HepG2 (cell line): ENCODE results near the gene VWCE. TPM values are rescaled to one million over a fixed set of nuclear protein-coding genes. Genes with fewer than 3 reads are reported as not detected.

ENCODE experiments used
- ATAC-seq: fragments of 200-7000 bp; cut with Tn5 transposase; 3 replicates; pipeline ENCODE4 v1.9.1; 2020; ENCODE audit warnings: mild to moderate bottlenecking, moderate library complexity
- BruUV-seq: library from RNA; stranded (reverse); fragments of 400-500 nt; replicated peaks from 2 replicates; lab custom pipeline; 2021; lab: Mats Ljungman, UMichigan
- CTCF ChIA-PET: fragments of 300-600 bp; formaldehyde crosslinking; extraction: SDS; loops from one replicate; lab custom pipeline; 2021; ENCODE audit warnings: low total read pairs, inconsistent platforms, low intra/inter-chr PET ratio; lab: Yijun Ruan, JAX
- POLR2A ChIA-PET: fragments of 350-600 bp; sonication (Branson Sonifier 250); formaldehyde crosslinking; loops from one replicate; lab custom pipeline; 2020; ENCODE audit warnings: antibody characterized with exemption, inconsistent platforms; lab: Yijun Ruan, JAX
- DNase-seq: peaks from one replicate; pipeline ENCODE4 v3.0.0-alpha.2; 2015; ENCODE audit warnings: low spot score
- FAIRE-seq: peaks from 3 replicates; lab custom pipeline; 2011; peaks lifted over from hg19 to GRCh38; lab: Jason Lieb, UNC
- H2AFZ ChIP-seq: one replicate; pipeline ENCODE4 v1.6.1; 2011; ENCODE audit warnings: low read length, inconsistent platforms
- H3K27ac ChIP-seq: fragments of 300-600 bp; 3 replicates; pipeline ENCODE4 v1.8.0; 2011; ENCODE audit warnings: mixed run types, mild to moderate bottlenecking, mixed read lengths, low read length, inconsistent platforms; ENCODE audit not compliant: insufficient read depth; ENCODE audit errors: extremely low read length
- H3K27me3 ChIP-seq, 2 experiments: fragments of 200-600 bp in 1 of 2; 2 replicates in 1 of 2; 3 replicates in 1 of 2; pipeline versions ENCODE4 v1.6.0 to v1.8.0; 2011; ENCODE audit warnings: low read length in 2 of 2, mild to moderate bottlenecking in 2 of 2, moderate library complexity in 2 of 2, inconsistent platforms in 1 of 2; ENCODE audit not compliant: insufficient read depth in 2 of 2, control insufficient read depth in 1 of 2
- H3K36me3 ChIP-seq, 2 experiments: fragments of 200-600 bp in 1 of 2; replicated peaks in 1 of 2; 2 replicates in 1 of 2; 3 replicates in 1 of 2; pipeline versions ENCODE4 v1.5.1 to v1.8.0; 2011; ENCODE audit warnings: low read length in 2 of 2, inconsistent platforms in 1 of 2; ENCODE audit not compliant: insufficient read depth in 2 of 2, control insufficient read depth in 1 of 2
- H3K4me1 ChIP-seq: 2 replicates; pipeline ENCODE4 v1.5.1; 2012; ENCODE audit warnings: low read length, inconsistent platforms; ENCODE audit not compliant: insufficient read depth
- H3K4me2 ChIP-seq: 2 replicates; pipeline ENCODE4 v1.6.0; 2011; ENCODE audit warnings: low read depth, low read length, inconsistent platforms
- H3K4me3 ChIP-seq, 3 experiments: fragments of 200-600 bp in 1 of 3; sonication (generic), shearing (Covaris generic) in 1 of 3; replicated peaks in 1 of 3; 2 replicates each; pipeline ENCODE4 v1.5.1; 2011 to 2016; ENCODE audit warnings: low read length in 3 of 3, inconsistent platforms in 2 of 3, low read depth in 2 of 3, mild to moderate bottlenecking in 2 of 3, control low read depth in 1 of 3, mixed read lengths in 1 of 3; ENCODE audit not compliant: insufficient read depth in 1 of 3
- H3K79me2 ChIP-seq: one replicate; pipeline ENCODE4 v1.6.1; 2011; ENCODE audit warnings: low read length, inconsistent platforms; ENCODE audit not compliant: insufficient read depth
- H3K9ac ChIP-seq: 2 replicates; pipeline ENCODE4 v1.6.0; 2011; ENCODE audit warnings: mild to moderate bottlenecking, low read depth, low read length, inconsistent platforms; ENCODE audit not compliant: insufficient read depth
- H3K9me3 ChIP-seq: 2 replicates; pipeline ENCODE4 v1.5.1; 2012; ENCODE audit warnings: mild to moderate bottlenecking, low read length
- H4K20me1 ChIP-seq: 2 replicates; pipeline ENCODE4 v1.6.0; 2011; ENCODE audit warnings: inconsistent platforms, mild to moderate bottlenecking, low read length, moderate library complexity; ENCODE audit not compliant: insufficient read depth
- BRF2 ChIP-seq: sonication (generic); formaldehyde crosslinking; IDR thresholded peaks from 2 replicates; pipeline ENCODE4 v1.8.1; 2022; ENCODE audit warnings: mild to moderate bottlenecking, missing genetic modification reagents
- FOXA1 ChIP-seq, 2 experiments: fragments of 450-650 bp in 1 of 2; sonication (generic) in 1 of 2; formaldehyde crosslinking in 1 of 2; IDR thresholded peaks; 2 replicates each; pipeline versions ENCODE4 v1.4.0 to v1.6.1; 2016 to 2020; ENCODE audit warnings: missing genetic modification reagents in 1 of 2
- HIVEP1 ChIP-seq: sonication (generic); formaldehyde crosslinking; IDR thresholded peaks from 2 replicates; pipeline ENCODE4 v1.4.0; 2020; ENCODE audit warnings: mild to moderate bottlenecking, missing genetic modification reagents
- HNRNPUL1 ChIP-seq: fragments of 200-400 bp; formaldehyde crosslinking; IDR thresholded peaks from 2 replicates; pipeline ENCODE4 v1.6.1; 2017; ENCODE audit warnings: low read depth, mild to moderate bottlenecking, low read length, moderate library complexity
- KLF6 ChIP-seq: IDR thresholded peaks from 2 replicates; pipeline ENCODE4 v1.8.0; 2016; ENCODE audit warnings: missing biosample characterization, missing genetic modification reagents
- MED8 ChIP-seq: sonication (generic); formaldehyde crosslinking; IDR thresholded peaks from 2 replicates; pipeline ENCODE4 v1.8.1; 2023; ENCODE audit warnings: mild to moderate bottlenecking, missing genetic modification reagents; ENCODE audit not compliant: insufficient replicate concordance
- NFKB2 ChIP-seq: sonication (generic); formaldehyde crosslinking; IDR thresholded peaks from 2 replicates; pipeline ENCODE4 v1.4.0; 2020; ENCODE audit warnings: missing genetic modification reagents, borderline replicate concordance
- NR2F1 ChIP-seq, 2 experiments: fragments of 450-650 bp in 1 of 2; formaldehyde crosslinking in 1 of 2; IDR thresholded peaks; 2 replicates each; pipeline versions ENCODE4 v1.5.0 to v1.6.1; 2016 to 2020; ENCODE audit warnings: mild to moderate bottlenecking in 1 of 2, missing compliant biosample characterization in 1 of 2, missing genetic modification reagents in 1 of 2, moderate library complexity in 1 of 2
- SAFB2 ChIP-seq: sonication (generic); formaldehyde crosslinking; IDR thresholded peaks from 2 replicates; pipeline ENCODE4 v1.5.1; 2020; ENCODE audit warnings: missing genetic modification reagents, low read depth, mild to moderate bottlenecking, borderline replicate concordance
- SNAI1 ChIP-seq: sonication (generic); formaldehyde crosslinking; IDR thresholded peaks from 2 replicates; pipeline ENCODE4 v1.5.0; 2020; ENCODE audit warnings: mild to moderate bottlenecking, missing genetic modification reagents, borderline replicate concordance
- SP2 ChIP-seq: sonication (generic); formaldehyde crosslinking; IDR thresholded peaks from 2 replicates; pipeline ENCODE4 v1.5.1; 2020; ENCODE audit warnings: mild to moderate bottlenecking, missing genetic modification reagents
- SP4 ChIP-seq: sonication (generic); formaldehyde crosslinking; IDR thresholded peaks from 2 replicates; pipeline ENCODE4 v1.8.1; 2023; ENCODE audit warnings: mild to moderate bottlenecking, missing genetic modification reagents
- ZFAT ChIP-seq: sonication (generic); formaldehyde crosslinking; conservative IDR thresholded peaks from 2 replicates; pipeline ENCODE4 v1.8.1; 2023; ENCODE audit warnings: missing genetic modification reagents, inconsistent platforms
- ZNF205 ChIP-seq: IDR thresholded peaks from 2 replicates; pipeline ENCODE4 v1.6.1; 2018; ENCODE audit warnings: missing biosample characterization, missing genetic modification reagents
- ZNF256 ChIP-seq: sonication (generic); formaldehyde crosslinking; conservative IDR thresholded peaks from 2 replicates; pipeline ENCODE4 v1.4.0; 2020; ENCODE audit warnings: missing genetic modification reagents
- ZNF335 ChIP-seq: sonication (generic); formaldehyde crosslinking; IDR thresholded peaks from 2 replicates; pipeline ENCODE4 v1.4.0; 2020; ENCODE audit warnings: missing genetic modification reagents
- ZNF510 ChIP-seq: sonication (generic); formaldehyde crosslinking; IDR thresholded peaks from 2 replicates; pipeline ENCODE4 v1.4.0; 2020; ENCODE audit warnings: low read depth, mild to moderate bottlenecking, missing genetic modification reagents
- ZNF563 ChIP-seq: sonication (generic); formaldehyde crosslinking; IDR thresholded peaks from 2 replicates; pipeline ENCODE4 v1.8.0; 2022; ENCODE audit warnings: mild to moderate bottlenecking, moderate library complexity, missing genetic modification reagents
- whole genome bisulfite sequencing: methylation state at CpG from one replicate; pipeline ENCODE4 v1.1.6; 2017; ENCODE audit warnings: low lambda C conversion rate; 5-methylcytosine and 5-hydroxymethylcytosine counted together
- in situ Hi-C: cut with HindIII; loops from 2 replicates; pipeline ENCODE4 v1.10.0; 2017; ENCODE audit warnings: low pct_unique_long_range_greater_than_20kb; ENCODE audit not compliant: extremely low pct_ligation_motif_present
- intact Hi-C: fragments of 100-400 bp; cut with micrococcal nuclease; formaldehyde crosslinking; loops from one replicate; pipeline ENCODE4 v1.10.0; 2022; ENCODE audit not compliant: unreplicated experiment
- polyA plus RNA-seq, 8 experiments: library from polyadenylated mRNA; depleted of rRNA in 3 of 8; stranded (reverse) in 7 of 8; unstranded in 1 of 8; fragments of >200 nt; fragmentation: Illumina TruSeq in 4 of 8; extraction: Trizol in 4 of 8; gene quantifications; 2 replicates each; pipeline versions ENCODE4 v1.2.1 to v1.2.3, GENCODE V29; 2011 to 2016; ENCODE audit warnings: low read depth in 4 of 8, missing spikeins in 1 of 8, mixed read lengths in 1 of 8; ENCODE audit not compliant: insufficient read depth in 1 of 8
- total RNA-seq, 5 experiments: library from RNA; depleted of rRNA; stranded (reverse); fragments of >200 nt; fragmentation: Illumina TruSeq; extraction: Trizol; gene quantifications; 2 replicates each; pipeline ENCODE4 v1.2.3, GENCODE V29; 2016; ENCODE audit warnings: low read depth in 1 of 5
- TF ChIP-seq, protein P1 (sequence below): sonication (generic); formaldehyde crosslinking; IDR thresholded peaks from 2 replicates; pipeline ENCODE4 v1.4.0; 2020; ENCODE audit warnings: missing genetic modification reagents, borderline replicate concordance
- TF ChIP-seq, protein P2 (sequence below): sonication (generic); formaldehyde crosslinking; IDR thresholded peaks from 2 replicates; pipeline ENCODE4 v1.5.0; 2020; ENCODE audit warnings: missing genetic modification reagents
- TF ChIP-seq, protein P3 (sequence below): sonication (generic); formaldehyde crosslinking; IDR thresholded peaks from 2 replicates; pipeline ENCODE4 v1.5.0; 2020; ENCODE audit warnings: missing genetic modification reagents, mild to moderate bottlenecking, borderline replicate concordance

VWCE gene
- total and polyA plus RNA-seq, 2 of the 13 experiments (the other 11 are each of a cell fraction or from before 2014, with no cell fraction given), result 27.6 to 58.3 TPM

- TF ChIP-seq, protein P1, sequence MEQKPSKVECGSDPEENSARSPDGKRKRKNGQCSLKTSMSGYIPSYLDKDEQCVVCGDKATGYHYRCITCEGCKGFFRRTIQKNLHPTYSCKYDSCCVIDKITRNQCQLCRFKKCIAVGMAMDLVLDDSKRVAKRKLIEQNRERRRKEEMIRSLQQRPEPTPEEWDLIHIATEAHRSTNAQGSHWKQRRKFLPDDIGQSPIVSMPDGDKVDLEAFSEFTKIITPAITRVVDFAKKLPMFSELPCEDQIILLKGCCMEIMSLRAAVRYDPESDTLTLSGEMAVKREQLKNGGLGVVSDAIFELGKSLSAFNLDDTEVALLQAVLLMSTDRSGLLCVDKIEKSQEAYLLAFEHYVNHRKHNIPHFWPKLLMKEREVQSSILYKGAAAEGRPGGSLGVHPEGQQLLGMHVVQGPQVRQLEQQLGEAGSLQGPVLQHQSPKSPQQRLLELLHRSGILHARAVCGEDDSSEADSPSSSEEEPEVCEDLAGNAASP (CRISPR knock-in tag), result no peak
- TF ChIP-seq NR2F1 (CRISPR knock-in tag; IDR thresholded peaks at IDR 0.05), result no peak
- TF ChIP-seq BRF2 (CRISPR knock-in tag), result no peak
- TF ChIP-seq HNRNPUL1, result no peak
- no peak for TF ChIP-seq ZFAT (CRISPR knock-in tag)
- TF ChIP-seq MED8 (CRISPR knock-in tag), result no peak
- no peak for TF ChIP-seq KLF6 (CRISPR knock-in tag)
These were observed 28.5 kb downstream of the VWCE start (continued) for GRCh38 chr11:61266602-61267001.

- in situ Hi-C loops (no loop called here), intact Hi-C loops (no loop called here)
- BruUV-seq, result no TSS peak
- WGBS, result 26% methylated on average over 11 of the region's 14 CpGs
- H3K9me3 ChIP-seq, result no peaks in the 10 kb centered on the region
- no peaks in the 10 kb centered on the region for H3K27me3 ChIP-seq
- no peak overlapping the region for H3K4me3 ChIP-seq
- H3K4me2 ChIP-seq, result peak overlapping the region; percentile 36
- no peak overlapping the region for H2AFZ ChIP-seq
- ATAC-seq (peak; percentile 71), DNase-seq (peak; percentile 66), FAIRE-seq (peak; percentile 12)
- H3K9ac ChIP-seq, result no peak overlapping the region
- H4K20me1 ChIP-seq, result no peaks in the 10 kb centered on the region
- H3K4me1 ChIP-seq, result peaks cover 68% of the 10 kb centered on the region
- POLR2A ChIA-PET, result interaction anchor here (0.7 to 1.4 kb wide), 2 partner anchors 29 to 33 kb away, joined by 3 read pairs; partner anchors contain the start of gene VWCE
- peaks cover 2 to 37% of the 10 kb centered on the region in 2 experiments for H3K36me3 ChIP-seq
- peak overlapping the region; percentile 77 for H3K27ac ChIP-seq
- H3K79me2 ChIP-seq, result no peaks in the 10 kb centered on the region
- CTCF ChIA-PET, result no interaction called here
- TF ChIP-seq SP4 (CRISPR knock-in tag), result peak; percentile 62; the same call in 1 of the 2 replicates
- peak; percentile 60; the same call in 1 of the 2 replicates for TF ChIP-seq ZNF563 (CRISPR knock-in tag)
- TF ChIP-seq HIVEP1 (CRISPR knock-in tag), result no peak
- no peak for TF ChIP-seq ZNF205 (CRISPR knock-in tag)
- TF ChIP-seq, protein P2, sequence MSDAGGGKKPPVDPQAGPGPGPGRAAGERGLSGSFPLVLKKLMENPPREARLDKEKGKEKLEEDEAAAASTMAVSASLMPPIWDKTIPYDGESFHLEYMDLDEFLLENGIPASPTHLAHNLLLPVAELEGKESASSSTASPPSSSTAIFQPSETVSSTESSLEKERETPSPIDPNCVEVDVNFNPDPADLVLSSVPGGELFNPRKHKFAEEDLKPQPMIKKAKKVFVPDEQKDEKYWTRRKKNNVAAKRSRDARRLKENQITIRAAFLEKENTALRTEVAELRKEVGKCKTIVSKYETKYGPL (CRISPR knock-in tag), result no peak
- TF ChIP-seq SP2 (CRISPR knock-in tag), result no peak
- TF ChIP-seq SNAI1 (CRISPR knock-in tag), result no peak
- TF ChIP-seq ZNF510 (CRISPR knock-in tag), result no peak
- TF ChIP-seq FOXA1 (IDR thresholded peaks at IDR 0.05), result no peak
- no peak for TF ChIP-seq FOXA1 (CRISPR knock-in tag; IDR thresholded peaks at IDR 0.05)
- no peak for TF ChIP-seq NFKB2
- TF ChIP-seq SAFB2, result no peak
- TF ChIP-seq, protein P3, sequence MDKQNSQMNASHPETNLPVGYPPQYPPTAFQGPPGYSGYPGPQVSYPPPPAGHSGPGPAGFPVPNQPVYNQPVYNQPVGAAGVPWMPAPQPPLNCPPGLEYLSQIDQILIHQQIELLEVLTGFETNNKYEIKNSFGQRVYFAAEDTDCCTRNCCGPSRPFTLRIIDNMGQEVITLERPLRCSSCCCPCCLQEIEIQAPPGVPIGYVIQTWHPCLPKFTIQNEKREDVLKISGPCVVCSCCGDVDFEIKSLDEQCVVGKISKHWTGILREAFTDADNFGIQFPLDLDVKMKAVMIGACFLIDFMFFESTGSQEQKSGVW (CRISPR knock-in tag), result no peak
- no peak for TF ChIP-seq ZNF335 (CRISPR knock-in tag)
- TF ChIP-seq ZNF256 (CRISPR knock-in tag), result no peak
These were observed 29.8 kb downstream of the VWCE start for GRCh38 chr11:61265357-61265756.
